Stimulated activated memory B cell treated with anti-CD40 and anti-IgM and Interleukin-4, amounts not matched to agents 10 μg/mL and 1 μg/mL and 100 μg/mL, for 72 hours (primary cell): ENCODE data around the gene PHRF1.
A peak's percentile ranks its signal among the peaks of the same experiment; 100 is the strongest.
"Not testable (repeated sequence)": the region's sequence is repeated elsewhere in the genome, so short reads cannot be mapped to it uniquely, and the experiment has no call there.

Experiments used
- ATAC-seq: fragments of 150-1000 bp; cut with Tn5 transposase; 2 replicates; pipeline ENCODE4 v1.10.0; 2021
- H3K27ac Mint-ChIP-seq: one replicate; pipeline ENCODE4 v1.8.0; 2022; ENCODE audit warnings: mild to moderate bottlenecking, mixed read lengths
- H3K27me3 Mint-ChIP-seq: one replicate; pipeline ENCODE4 v1.8.0; 2022; ENCODE audit warnings: mixed read lengths
- H3K36me3 Mint-ChIP-seq: one replicate; pipeline ENCODE4 v1.8.0; 2022; ENCODE audit warnings: mixed read lengths
- H3K4me1 Mint-ChIP-seq: one replicate; pipeline ENCODE4 v1.8.0; 2022; ENCODE audit warnings: mixed read lengths
- H3K4me3 Mint-ChIP-seq: one replicate; pipeline ENCODE4 v1.8.0; 2022; ENCODE audit warnings: mild to moderate bottlenecking, moderate library complexity, mixed read lengths
- H3K9me3 Mint-ChIP-seq: one replicate; pipeline ENCODE4 v1.8.0; 2022; ENCODE audit warnings: mixed read lengths

The PHRF1 gene

GRCh38 chr11:643849-644738, 67.8 kb downstream of the PHRF1 start:
- Mint-ChIP-seq H3K36me3 (peaks cover 6% of the 10 kb centered on the region), H3K4me1 (peaks cover 8% of the 10 kb centered on the region), H3K4me3 (no peak overlapping the region), H3K9me3 (no peaks in the 10 kb centered on the region), H3K27ac (no peak overlapping the region), H3K27me3 (peaks cover 9% of the 10 kb centered on the region)
- no peak for ATAC-seq

DNA sequence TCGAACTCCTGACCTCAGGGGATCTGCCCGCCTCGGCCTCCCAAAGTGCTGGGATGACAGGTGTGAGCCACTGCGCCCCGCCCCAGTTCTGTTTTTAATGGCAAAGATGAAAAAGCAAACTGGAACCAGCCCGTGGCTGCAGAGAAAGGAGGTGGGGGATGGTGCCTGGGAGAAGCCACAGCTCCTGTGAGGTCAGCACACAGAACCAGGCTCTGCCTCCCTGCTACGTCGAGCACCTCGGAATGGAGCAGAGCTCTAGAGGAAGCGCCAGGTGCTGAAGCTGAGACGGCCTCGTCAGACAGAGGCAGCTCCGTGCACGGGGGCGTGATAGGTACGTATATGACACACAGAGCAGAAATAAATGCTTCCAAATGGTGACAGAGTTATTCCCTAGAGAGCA, 69.3 kb downstream of the PHRF1 start:
- Mint-ChIP-seq H3K27ac (no peak overlapping the region), H3K9me3 (no peaks in the 10 kb centered on the region), H3K4me1 (peaks cover 2% of the 10 kb centered on the region), H3K36me3 (peaks cover 6% of the 10 kb centered on the region), H3K27me3 (peaks cover 3% of the 10 kb centered on the region), H3K4me3 (no peak overlapping the region)
- no peak for ATAC-seq

DNA sequence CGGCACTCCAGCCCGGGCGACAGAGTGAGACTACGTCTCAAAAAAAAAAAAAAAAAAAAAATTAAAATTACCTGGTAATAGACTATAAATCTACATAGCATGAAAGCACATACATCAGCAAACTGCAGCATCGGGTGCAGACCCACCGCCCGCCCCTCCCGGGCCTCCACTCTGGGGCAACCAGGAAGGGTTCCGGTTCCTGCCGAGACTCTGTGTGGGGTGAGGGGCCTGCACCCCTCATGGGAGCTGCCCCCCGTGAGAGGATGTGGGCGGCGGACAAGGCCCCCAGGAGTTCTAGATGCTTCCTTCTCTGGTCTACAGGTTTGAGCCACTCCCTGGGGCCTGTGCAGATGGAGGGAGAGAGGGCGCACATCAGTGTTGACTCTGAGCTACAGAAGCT, 69.9 kb downstream of the PHRF1 start:
- no peak overlapping the region for H3K27ac Mint-ChIP-seq
- no peaks in the 10 kb centered on the region for H3K4me1 Mint-ChIP-seq

GRCh38 chr11:647672-648158, 71.4 kb downstream of the PHRF1 start:
- H3K27ac Mint-ChIP-seq, ATAC-seq, H3K4me1 Mint-ChIP-seq, H3K9me3 Mint-ChIP-seq, H3K4me3 Mint-ChIP-seq, H3K27me3 Mint-ChIP-seq: not testable (repeated sequence)
- peaks cover 27% of the 10 kb centered on the region for H3K36me3 Mint-ChIP-seq

More for the DNA sequence above, 69.9 kb downstream of the PHRF1 start:
- ATAC-seq: no peak
- Mint-ChIP-seq H3K9me3 (no peaks in the 10 kb centered on the region), H3K36me3 (peaks cover 12% of the 10 kb centered on the region), H3K4me3 (no peak overlapping the region), H3K27me3 (no peaks in the 10 kb centered on the region)

DNA sequence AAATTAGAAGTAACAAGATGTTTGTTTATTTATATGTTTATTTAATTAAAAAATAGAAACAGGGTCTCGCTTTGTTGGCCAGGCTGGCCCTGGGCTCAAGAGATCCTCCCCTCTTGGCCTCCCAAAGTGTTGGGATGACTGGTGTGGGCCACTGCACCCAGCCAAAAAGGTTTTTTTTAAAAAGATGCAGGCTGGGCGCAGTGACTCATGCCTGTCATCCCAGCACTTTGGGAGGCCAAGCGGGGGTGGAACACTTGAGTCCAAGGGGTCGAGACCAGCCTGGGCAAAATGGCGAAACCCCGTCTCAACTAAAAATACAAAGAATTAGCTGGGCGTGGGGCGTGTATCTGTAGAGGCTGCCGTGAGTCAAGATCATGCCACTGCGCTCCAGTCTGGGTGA, 74.2 kb downstream of the PHRF1 start:
- H3K27ac Mint-ChIP-seq: no peak overlapping the region
- no peaks in the 10 kb centered on the region for H3K27me3 Mint-ChIP-seq
- H3K4me1 Mint-ChIP-seq: no peaks in the 10 kb centered on the region
- H3K4me3 Mint-ChIP-seq: no peak overlapping the region
- no peak for ATAC-seq
- peaks cover 32% of the 10 kb centered on the region for H3K36me3 Mint-ChIP-seq
- no peaks in the 10 kb centered on the region for H3K9me3 Mint-ChIP-seq

GRCh38 chr11:653136-653535, 76.9 kb downstream of the PHRF1 start:
- not testable (repeated sequence) for ATAC-seq, H3K27ac Mint-ChIP-seq, H3K27me3 Mint-ChIP-seq, H3K4me1 Mint-ChIP-seq, H3K4me3 Mint-ChIP-seq, H3K9me3 Mint-ChIP-seq
- peaks cover 40% of the 10 kb centered on the region for H3K36me3 Mint-ChIP-seq

DNA sequence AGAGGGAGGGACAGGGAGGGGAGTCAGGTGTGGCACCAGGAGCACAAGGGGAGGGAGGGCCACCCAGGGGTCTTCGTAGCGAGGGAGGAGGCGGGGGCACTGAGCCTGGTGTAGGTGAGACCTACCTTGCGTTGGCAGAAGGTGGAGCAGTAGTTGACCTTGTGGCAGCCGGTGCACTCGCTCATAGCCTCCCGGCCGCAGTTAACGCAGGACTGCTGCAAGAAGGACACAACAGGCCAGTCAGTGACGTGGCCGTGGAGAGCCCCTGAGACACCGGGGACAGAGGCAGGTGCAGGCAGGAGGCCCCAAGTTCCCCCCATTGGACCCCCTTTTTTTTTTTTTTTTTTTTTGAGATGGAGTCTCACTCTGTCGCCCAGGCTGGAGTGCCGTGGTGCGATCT, 77.6 kb downstream of the PHRF1 start:
- Mint-ChIP-seq H3K9me3 (no peaks in the 10 kb centered on the region), H3K4me3 (no peak overlapping the region), H3K27ac (no peak overlapping the region), H3K27me3 (no peaks in the 10 kb centered on the region), H3K36me3 (peaks cover 40% of the 10 kb centered on the region), H3K4me1 (no peaks in the 10 kb centered on the region)
- no peak for ATAC-seq

GRCh38 chr11:654444-654843, 78.2 kb downstream of the PHRF1 start:
- not testable (repeated sequence) for H3K27ac Mint-ChIP-seq, H3K9me3 Mint-ChIP-seq, H3K4me1 Mint-ChIP-seq, ATAC-seq, H3K27me3 Mint-ChIP-seq, H3K4me3 Mint-ChIP-seq
- H3K36me3 Mint-ChIP-seq: peaks cover 40% of the 10 kb centered on the region

- Mint-ChIP-seq H3K27ac (no peak overlapping the region), H3K9me3 (no peaks in the 10 kb centered on the region), H3K4me1 (peaks cover 9% of the 10 kb centered on the region), H3K4me3 (no peak overlapping the region), H3K36me3 (peaks cover 40% of the 10 kb centered on the region), H3K27me3 (no peaks in the 10 kb centered on the region)
- no peak for ATAC-seq
These were observed 78.9 kb downstream of the PHRF1 start for GRCh38 chr11:655036-655726.

- no peak for ATAC-seq
- no peaks in the 10 kb centered on the region for H3K27me3 Mint-ChIP-seq
- H3K4me3 Mint-ChIP-seq: no peak overlapping the region
- peaks cover 32% of the 10 kb centered on the region for H3K36me3 Mint-ChIP-seq
- H3K9me3 Mint-ChIP-seq: no peaks in the 10 kb centered on the region
- H3K27ac Mint-ChIP-seq: no peak overlapping the region
- peaks cover 9% of the 10 kb centered on the region for H3K4me1 Mint-ChIP-seq
These were observed 80.2 kb downstream of the PHRF1 start for GRCh38 chr11:656426-656825.

- Mint-ChIP-seq H3K9me3 (no peaks in the 10 kb centered on the region), H3K27ac (no peak overlapping the region), H3K27me3 (no peaks in the 10 kb centered on the region), H3K4me1 (peaks cover 9% of the 10 kb centered on the region), H3K4me3 (no peak overlapping the region), H3K36me3 (peaks cover 27% of the 10 kb centered on the region)
- ATAC-seq: no peak
These were observed 80.6 kb downstream of the PHRF1 start for GRCh38 chr11:656866-657265.

GRCh38 chr11:657691-658126, 81.4 kb downstream of the PHRF1 start:
- H3K36me3 Mint-ChIP-seq: peaks cover 23% of the 10 kb centered on the region
- H3K4me1 Mint-ChIP-seq: peaks cover 13% of the 10 kb centered on the region
- no peak for ATAC-seq
- no peaks in the 10 kb centered on the region for H3K27me3 Mint-ChIP-seq
- H3K27ac Mint-ChIP-seq: no peak overlapping the region
- no peak overlapping the region for H3K4me3 Mint-ChIP-seq
- no peaks in the 10 kb centered on the region for H3K9me3 Mint-ChIP-seq

- peak; percentile 56 for ATAC-seq
- Mint-ChIP-seq H3K4me1 (peaks cover 17% of the 10 kb centered on the region), H3K27me3 (no peaks in the 10 kb centered on the region), H3K36me3 (peaks cover 24% of the 10 kb centered on the region), H3K27ac (no peak overlapping the region), H3K4me3 (no peak overlapping the region), H3K9me3 (no peaks in the 10 kb centered on the region)
These were observed 83.3 kb downstream of the PHRF1 start for GRCh38 chr11:659532-660085.

DNA sequence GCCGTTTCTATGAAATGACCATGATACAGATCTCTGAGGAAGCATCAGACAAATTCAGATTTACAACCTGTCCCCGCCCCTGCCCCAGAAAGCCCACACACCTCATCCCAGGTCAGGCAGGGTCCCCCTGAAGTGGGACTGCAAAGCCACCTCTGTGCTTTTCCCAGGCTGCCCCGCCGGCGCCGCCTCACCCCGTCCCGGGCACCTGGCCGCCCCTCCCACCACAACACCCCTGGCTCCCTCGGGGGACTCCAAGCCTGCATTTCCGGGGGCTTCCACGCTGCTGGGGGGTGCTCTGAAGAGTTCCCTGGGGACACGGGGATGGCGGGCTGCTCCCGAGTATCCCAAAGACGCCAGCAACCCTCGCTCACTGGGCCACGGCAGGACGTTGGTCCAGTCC, 84.0 kb downstream of the PHRF1 start:
- Mint-ChIP-seq H3K4me1 (peaks cover 17% of the 10 kb centered on the region), H3K27me3 (no peaks in the 10 kb centered on the region), H3K4me3 (no peak overlapping the region), H3K9me3 (no peaks in the 10 kb centered on the region), H3K36me3 (peaks cover 24% of the 10 kb centered on the region), H3K27ac (no peak overlapping the region)
- ATAC-seq: no peak

GRCh38 chr11:660681-661444, 84.6 kb downstream of the PHRF1 start:
- Mint-ChIP-seq H3K9me3 (no peaks in the 10 kb centered on the region), H3K27me3 (no peaks in the 10 kb centered on the region), H3K4me1 (peaks cover 17% of the 10 kb centered on the region), H3K4me3 (no peak overlapping the region), H3K36me3 (peaks cover 29% of the 10 kb centered on the region), H3K27ac (no peak overlapping the region)
- ATAC-seq: no peak
